CMK (cell line): Measurements from ENCODE around the gene CST6.
A peak's percentile ranks its signal among the peaks of the same experiment; 100 is the strongest.
"Not testable (repeated sequence)": the region's sequence is repeated elsewhere in the genome, so short reads cannot be mapped to it uniquely, and the experiment has no call there.

Experiments used
- DNase-seq: peaks from one replicate; pipeline ENCODE4 v3.0.0-alpha.2; 2010; ENCODE audit warnings: low read depth

The CST6 gene

DNA sequence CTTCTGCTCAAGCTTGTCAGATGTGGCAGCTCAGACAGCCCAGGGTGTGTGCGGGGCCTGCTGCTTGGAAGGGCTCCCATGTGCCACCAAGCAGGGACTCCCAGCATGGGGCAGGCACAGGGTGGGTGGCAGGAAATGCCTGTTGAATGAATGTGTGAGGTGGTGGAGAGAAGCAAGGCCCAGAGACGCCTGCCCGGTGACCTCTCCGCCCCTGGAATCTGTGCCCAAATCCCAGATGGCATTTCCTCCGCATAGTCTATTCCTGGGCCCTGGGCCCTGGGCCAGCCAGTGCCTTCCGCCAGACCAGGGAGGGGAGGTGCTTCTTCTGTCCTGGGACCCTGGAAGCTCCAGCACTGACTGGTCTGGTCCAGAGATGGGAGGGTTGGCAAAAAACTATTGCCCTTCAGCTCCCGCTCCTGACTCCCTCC is 3.7 kb downstream of the CST6 start:
- no peak for DNase-seq

GRCh38 chr11:66015936-66016792 is 4.4 kb downstream of the CST6 start:
- no peak for DNase-seq

GRCh38 chr11:66016793-66017177 is 5.0 kb downstream of the CST6 start:
- no peak for DNase-seq

- no peak for DNase-seq
Observed at GRCh38 chr11:66017321-66017720, 5.5 kb downstream of the CST6 start.

DNA sequence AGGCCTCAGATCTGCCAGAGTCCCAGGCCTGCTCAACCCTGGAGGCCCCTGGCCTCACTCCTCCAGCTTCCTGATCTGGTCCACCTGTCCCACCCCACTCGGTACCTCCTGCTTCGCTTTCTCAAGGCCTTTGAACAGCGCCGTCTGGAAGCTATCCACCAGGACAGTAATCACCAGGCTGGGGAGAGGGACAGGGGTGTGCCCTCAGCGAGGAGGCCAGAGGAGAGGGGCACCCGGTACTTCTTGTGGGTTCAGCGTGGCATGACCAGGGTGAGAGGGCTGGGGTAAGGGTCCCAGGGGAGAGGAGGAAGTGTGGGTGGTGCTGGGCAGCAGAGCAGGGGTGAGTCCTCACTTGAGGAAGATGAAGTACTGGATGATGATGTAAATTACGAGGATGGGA is 8.4 kb downstream of the CST6 start:
- DNase-seq, result no peak

DNA sequence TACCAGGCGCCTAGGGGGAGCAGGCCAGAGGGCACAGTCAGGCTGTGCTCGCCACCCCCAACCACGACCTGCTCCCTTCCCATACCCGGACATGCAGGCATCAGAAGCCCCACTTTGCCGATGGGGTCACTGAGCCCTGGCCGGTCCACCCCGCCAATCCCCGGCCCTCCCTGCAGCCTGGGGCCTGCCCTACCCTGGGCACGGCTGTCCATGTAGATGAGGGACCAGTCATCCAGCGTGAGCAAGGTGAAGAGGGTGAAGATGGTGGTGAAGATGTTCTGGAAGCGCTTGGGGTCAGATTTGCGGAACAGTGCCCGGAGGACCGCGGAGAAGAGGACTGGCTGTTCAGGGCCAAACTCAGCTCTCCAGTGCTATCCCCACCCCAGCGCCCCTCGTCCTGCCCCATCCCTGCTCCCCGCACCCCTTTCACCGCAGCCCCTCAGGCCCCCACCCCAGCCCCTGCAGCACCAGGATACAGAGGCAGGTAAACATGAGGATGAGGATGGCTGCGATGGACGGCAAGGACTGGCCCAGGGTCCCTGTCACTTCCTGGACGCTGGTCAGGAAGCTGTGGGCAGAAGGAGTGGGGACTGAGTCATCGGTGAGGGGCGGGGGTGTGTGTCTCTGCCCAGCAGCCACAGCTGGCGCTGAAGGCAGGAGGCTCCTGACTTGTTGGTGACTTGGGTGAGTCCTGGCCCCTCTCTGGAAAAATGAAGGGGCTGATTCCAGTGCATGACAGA is 9.0 kb downstream of the CST6 start:
- peak; percentile 74 for DNase-seq

- DNase-seq, result no peak
Observed at GRCh38 chr11:66022401-66023185, 10.8 kb downstream of the CST6 start.

GRCh38 chr11:66023186-66023440 is 11.3 kb downstream of the CST6 start:
- DNase-seq, result not testable (repeated sequence)

- DNase-seq, result no peak
Observed at GRCh38 chr11:66026017-66026529, 14.3 kb downstream of the CST6 start, which contains the start of gene CATSPER1. TSS of gene CATSPER1 (minus strand) at chr11:66026479. CDS start at chr11:66026379, 100 bp downstream.

GRCh38 chr11:66032957-66033735 is 21.3 kb downstream of the CST6 start:
- DNase-seq, result no peak

GRCh38 chr11:66035653-66036333 is 24.0 kb downstream of the CST6 start:
- DNase-seq, result no peak

DNA sequence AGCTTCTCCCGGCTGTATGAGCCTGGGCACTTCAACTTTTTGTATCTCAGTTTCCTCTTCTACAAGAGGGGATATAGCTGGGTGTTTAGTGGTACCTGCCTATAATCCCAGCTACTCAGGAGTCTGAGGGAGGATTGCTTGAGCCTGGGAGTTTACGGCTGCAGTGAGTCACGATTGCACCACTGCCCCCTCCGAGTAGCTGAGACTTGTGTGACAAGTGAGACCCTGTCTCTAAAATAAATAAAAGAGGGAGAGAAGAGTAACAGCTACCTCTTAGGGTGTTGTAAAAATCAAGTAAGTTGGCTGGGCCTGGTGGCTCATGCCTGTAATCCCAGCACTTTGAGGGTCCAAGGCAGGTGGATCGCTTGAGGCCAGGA is 24.5 kb downstream of the CST6 start:
- DNase-seq, result no peak

GRCh38 chr11:66037327-66037726 is 25.5 kb downstream of the CST6 start:
- no peak for DNase-seq

DNA sequence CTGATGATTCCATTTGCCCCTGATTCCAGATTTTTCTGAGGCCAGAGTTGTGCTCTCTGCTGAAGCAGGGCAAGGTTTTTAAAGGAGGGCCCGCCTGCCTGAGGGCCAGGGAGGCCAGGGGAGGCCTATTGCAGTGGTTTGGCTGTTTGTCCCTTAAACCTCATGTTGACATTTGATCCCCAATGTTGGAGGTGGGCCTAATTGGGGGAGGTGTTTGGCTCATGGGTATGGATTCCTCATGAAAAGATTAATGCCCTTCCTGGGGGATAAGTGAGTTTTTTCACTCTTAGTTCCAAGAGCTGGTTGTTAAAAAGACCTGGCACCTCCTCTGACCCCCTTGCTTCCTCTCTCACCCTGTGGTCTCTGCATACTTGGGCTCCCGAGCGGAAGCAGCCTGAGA is 28.0 kb downstream of the CST6 start:
- no peak for DNase-seq

- no peak for DNase-seq
Observed at GRCh38 chr11:66042227-66042995, 30.6 kb downstream of the CST6 start.

GRCh38 chr11:66042996-66043906 is 31.4 kb downstream of the CST6 start:
- no peak for DNase-seq

DNA sequence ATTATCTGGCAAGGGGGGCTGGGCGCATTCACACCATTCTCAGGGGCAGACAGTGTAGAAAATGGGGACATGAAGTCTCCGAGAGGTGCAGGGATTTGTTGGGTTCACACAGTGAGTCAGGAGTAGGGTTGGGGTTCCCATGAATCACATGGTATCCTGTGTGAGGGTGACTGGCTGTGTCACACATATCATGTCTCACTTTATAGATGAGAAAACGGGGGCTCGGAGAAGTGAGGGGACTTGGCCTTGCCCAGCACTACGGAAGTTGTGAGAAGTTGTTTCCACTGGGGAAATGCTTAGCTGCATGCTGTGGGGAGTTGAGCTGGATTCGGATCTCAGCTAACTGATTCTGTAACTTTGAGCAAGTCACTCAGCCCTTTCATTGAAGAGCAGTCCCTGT is 32.9 kb downstream of the CST6 start:
- no peak for DNase-seq

- DNase-seq, result peak; percentile 78
Observed at GRCh38 chr11:66045177-66045639, 33.4 kb downstream of the CST6 start.

- DNase-seq, result no peak
Observed at GRCh38 chr11:66046901-66047300, 35.1 kb downstream of the CST6 start.
